SK-N-DZ (cell line): ENCODE measurements around the gene SELENOP.
"Not testable (repeated sequence)": the region's sequence is repeated elsewhere in the genome, so short reads cannot be mapped to it uniquely, and the experiment has no call there.

Source experiments
- DNase-seq: peaks from one replicate; pipeline ENCODE4 v3.0.0-alpha.2; 2015; ENCODE audit warnings: low spot score

The SELENOP gene

DNA sequence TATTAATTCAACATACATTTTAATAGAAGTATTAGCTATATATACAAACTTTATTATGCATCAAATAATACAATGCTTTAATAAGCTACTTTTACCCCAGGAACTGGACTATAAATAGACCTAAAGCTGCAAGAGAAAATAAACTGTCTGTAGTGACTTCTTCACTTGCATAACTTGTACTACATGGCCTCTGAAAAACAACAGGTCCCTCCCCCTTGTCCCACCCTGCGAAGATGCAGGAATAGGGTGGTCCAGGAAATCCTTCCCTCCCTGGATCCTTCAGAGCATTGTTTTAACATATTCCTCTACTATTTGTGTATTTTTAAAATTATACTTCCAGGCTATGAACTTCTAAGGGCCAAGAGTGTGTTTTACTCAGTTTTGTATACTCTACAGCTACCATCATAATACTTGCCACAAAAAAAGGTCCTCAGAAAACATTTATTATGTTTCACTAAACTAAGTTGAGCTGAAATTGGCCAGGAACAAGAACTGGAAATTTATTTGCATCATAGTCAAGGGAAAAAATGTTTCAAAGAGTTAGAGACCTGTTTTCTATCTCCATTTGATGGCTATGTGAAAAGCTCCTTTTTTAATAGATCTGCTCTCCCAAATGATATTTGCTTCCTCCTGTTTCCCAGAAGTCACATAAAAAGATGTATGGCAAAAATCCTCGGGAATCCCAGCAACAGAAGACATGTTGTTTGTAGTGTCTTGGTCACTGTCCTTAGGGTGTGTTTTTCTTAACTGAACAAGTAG lies 15.2 kb upstream of the SELENOP start:
- DNase-seq = no peak

DNA sequence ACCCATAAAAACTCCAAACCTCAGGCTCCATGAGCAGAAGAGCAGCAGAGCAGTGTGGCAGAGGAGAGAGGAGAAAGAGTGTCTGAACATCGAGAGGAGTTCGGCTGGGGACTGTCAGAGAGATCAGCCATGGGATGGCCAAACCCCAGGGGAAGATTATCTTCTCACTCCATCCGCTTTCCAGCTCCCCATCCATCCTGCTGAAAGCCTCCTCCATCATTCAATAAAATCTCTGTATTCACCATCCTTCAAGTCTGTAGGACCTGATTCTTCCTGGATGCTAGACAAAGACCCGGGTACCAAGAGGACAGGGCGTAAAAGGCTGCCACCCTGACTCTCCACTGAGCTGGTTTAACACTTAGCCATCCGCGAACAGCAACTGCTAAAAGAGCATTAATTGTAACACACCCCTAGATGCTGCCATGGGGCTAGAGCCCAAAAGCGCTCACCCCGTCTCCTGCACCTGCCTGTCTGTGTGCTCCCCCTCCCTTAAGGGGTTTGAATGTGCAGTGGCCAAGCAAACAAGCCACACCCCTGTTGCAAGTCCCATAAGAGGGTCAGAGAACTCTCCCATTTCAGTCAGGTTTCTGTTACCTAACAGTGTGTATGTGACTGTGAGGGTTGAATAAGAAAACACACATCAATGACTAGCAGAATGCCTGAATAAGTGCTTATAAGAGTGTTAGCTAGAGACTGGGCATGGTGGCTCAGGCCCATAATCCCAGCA lies 13.9 kb upstream of the SELENOP start:
- DNase-seq = no peak

DNA sequence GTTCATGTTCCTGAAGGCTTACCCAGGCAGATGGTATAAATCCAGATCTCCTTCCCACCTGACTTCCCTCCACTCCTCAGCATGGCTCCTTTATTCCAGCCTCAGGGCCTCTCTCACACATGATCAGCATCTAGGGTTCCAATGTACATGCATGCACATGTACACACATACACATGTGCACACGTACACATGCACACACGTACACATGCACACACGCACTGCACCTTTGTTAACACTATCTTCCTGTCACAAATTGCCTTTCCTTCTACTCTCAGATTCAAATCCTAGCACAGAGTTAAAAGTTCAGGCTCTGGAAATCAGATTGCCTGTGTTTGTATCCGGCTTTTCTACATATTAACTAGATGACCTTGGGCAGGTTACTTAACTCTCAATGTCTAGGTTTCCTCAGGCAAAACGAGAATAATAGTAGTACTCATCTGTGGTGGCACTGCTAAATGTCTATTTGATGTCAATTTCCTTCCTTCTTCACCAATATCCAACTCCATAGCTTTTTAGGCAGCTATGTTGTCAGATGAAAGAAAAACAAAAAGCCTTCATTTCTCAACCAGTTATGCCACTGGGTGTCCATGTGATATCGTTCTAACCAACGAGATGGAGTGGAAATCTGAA lies 12.8 kb upstream of the SELENOP start:
- no peak for DNase-seq

DNA sequence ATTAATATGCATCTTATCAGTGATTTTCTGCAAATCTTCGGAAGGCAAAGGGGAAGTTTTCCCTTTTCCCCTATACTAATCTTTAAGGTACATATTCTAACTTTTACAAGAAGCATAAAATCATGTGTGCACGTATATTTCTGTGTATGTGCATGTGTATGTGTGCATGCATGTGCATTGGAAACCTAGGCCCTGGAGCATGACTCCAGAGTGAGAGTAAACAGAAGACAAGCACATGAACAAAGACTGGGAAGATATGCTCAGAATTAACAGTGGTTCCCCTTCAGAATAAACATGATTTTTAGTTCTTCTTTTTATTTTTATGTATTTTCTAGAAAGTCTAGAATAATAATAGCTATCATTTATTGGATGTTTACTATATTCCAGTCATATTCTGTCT lies 10.9 kb upstream of the SELENOP start:
- DNase-seq = no peak

DNA sequence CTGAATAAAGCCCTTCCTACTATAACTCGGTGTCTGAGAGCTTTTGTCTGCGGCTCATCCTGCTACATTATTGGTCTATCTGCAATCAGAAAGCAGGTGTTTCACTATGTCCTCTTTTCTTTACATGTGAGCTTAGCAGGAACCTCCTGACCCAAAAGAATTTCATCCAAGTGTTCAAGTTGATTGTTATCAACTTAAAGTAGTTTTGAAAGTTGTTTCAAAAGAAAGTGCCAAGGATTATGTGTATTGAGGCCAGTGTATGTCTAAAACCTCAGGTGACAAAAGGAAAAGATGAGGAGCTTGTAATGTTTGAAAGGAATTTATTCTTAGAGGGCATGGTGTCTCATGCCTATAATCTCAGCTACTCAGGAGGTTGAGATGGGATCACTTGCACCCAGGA lies 8.1 kb upstream of the SELENOP start:
- no peak for DNase-seq

DNA sequence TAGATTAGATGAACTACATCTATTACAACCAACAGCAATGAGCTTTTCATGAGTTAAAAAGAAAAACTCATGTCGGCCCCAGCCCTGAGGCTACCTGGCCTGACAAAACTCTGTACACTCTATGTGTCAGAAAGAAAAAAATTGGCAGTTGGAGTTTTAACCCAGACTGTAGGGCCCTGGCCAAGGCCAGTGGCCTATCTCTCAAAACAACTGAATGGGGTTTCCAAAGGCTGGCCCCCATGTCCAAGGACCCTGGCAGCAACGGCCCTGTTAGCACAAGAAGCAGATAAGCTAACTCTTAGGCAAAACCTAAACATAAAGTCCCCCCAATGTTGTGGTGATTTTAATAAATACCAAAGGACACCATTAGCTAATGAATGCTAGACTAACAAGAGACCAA lies 4.9 kb upstream of the SELENOP start:
- DNase-seq = not testable (repeated sequence)

DNA sequence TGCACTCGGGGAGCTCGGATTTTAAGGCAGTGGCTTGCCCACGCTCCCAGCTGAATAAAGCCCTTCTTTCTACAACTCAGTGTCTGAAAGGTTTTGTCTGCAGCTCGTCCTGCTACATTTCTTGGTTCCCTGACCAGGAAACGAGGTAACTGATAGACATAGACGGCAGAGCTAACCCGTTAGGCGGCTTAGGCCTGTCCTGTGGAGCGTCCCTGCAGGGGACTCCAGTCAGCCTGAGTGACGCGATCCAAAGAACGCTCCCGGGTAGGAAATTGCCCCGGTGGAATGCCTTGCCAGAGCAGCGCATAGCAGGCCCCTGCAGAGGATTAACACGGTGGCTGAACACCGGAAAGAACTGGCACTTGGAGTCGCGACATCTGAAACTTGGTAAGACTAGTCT lies 1.8 kb upstream of the SELENOP start:
- DNase-seq = no peak

DNA sequence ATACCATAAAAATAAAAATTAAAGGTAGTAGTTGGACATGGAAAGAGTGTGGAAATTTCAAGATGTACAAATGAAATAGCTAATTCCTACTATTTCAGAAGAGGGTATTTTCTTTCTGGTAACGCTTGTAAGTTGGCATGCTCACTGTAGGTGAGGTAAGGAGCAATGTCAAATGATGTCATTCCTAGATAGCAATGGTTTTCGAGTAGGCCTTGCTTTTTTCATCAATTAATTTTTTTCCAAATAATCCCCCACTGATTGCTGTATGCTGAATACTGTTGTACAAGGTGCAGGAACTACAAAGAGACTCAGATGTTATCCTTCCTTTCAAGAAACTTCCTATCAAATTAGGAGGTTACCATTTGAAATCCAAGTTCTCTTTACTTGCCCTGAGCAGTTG lies 928 bp upstream of the SELENOP start:
- DNase-seq = no peak

DNA sequence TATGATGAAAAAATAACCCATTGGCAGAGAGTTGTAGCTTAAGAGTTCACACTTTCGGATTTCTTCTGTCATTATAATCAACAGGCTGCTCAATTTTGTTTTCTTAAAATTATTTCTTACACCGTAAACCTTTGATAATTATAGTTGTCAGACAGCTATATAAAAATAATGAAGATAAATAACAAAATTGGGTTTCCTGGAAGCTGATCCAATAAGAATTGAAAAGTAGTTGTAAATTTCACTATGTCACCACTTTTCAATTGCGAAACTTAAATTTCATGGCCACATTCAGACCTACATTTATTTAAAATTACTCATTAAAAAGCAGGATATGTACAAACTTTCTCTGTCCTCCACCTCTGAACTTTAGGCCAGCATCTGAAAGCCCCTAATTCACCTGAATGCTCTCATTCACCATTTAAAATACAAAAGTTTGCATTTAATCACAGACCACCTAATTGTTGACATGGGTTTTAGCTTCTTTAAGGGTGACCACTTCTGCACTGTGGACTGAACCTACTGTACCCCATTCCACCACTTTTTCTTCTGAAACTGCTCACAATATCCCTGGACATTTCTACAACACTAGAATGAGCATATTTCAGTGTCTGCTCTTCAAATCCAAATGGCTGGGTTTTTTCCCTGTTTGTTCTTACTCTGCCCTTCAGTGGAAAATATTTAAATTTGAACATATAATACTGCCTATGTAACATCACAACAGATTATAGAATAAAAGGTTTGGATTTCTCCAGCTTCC lies 680 bp downstream of the SELENOP start:
- no peak for DNase-seq

DNA sequence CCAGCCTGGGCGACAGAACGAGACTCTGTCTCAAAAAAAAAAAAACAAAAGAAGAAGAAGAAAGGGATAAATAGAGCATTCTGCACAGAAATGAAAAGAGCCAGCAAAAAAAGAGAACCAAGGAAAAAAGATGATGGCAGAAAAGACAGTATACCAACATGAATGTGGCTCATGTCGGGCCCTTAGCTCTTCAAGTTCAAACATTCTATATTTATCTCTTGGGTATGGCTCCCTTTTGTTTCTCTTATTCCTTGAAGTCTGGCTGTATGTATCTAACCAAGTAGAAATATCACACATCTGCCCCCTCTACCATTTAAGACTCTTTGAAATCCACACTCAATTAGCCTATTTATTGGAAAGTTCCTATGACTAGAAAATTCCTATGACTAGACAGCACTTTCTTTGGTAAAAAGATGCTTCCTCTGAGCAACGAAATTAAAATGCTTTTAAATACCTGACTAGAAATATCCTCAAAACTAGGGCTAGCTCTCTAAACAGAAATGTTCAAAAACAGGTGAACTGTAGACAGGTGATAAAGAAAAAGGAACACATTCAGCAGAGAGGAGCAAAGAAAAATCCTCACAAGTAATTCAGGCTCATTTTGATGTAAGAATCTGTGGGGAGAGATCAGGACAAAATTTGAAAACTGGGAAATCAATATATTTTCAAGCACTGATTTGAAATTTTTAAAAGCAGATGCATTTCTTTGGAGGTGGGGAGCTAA lies 2.6 kb downstream of the SELENOP start:
- DNase-seq = no peak

DNA sequence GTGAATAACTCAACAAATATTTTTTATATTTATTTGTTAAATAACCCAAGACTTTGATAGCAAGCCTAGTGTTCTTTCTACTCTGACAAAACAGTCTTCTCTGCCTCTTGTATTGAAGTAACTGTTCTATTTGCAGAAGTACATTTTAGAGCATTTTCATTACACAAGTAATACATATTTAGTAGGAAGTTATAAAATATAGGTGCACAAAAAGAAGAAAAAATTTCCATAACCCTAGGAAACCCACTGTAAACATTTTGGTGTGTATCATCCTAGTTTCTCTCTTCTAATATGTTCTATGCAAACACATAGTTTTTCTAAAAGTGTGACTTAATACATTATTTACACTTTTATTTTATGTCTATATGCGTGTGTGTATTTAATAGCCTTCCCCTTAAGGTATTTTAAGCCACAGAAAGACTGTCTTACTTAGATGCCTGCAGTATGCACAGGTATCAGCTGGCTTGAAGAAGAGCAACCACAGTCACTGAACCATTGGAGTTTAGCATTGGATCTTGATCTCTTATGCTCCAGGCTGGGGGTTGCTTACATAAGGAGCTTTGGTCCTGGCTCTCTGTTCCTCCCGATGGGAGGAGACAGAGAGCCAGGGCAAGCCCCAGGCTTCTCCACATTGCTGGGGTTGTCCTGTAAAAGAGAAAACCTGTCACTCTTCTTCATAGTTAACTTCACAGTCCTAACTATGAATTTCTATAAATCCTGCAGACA lies 3.8 kb downstream of the SELENOP start:
- DNase-seq = no peak

DNA sequence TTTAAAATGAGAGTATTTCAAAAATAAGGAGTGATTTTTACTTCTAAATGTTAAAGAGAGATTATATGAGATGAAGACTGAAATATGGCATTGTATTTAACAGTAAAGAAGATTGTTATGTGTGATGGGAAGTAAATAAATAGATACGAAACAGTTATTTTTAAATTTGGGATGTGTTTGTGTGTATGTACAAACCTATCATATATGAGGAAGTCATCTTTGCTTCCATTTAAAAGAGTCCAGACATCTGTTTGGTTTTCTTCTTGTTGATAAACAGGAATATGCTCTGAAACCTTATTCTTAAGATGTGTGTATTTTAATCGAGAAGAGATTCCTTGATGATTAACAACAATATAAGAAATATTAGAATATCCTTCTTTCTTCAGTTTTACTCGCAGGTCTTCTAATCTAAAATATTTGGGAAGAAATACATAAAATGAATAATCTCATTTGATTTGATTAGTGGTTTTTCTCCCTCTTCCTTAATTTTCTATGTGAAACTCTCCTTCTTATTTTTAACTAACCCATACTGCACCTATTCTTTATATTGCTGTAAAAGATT lies 4.9 kb downstream of the SELENOP start:
- DNase-seq = no peak

DNA sequence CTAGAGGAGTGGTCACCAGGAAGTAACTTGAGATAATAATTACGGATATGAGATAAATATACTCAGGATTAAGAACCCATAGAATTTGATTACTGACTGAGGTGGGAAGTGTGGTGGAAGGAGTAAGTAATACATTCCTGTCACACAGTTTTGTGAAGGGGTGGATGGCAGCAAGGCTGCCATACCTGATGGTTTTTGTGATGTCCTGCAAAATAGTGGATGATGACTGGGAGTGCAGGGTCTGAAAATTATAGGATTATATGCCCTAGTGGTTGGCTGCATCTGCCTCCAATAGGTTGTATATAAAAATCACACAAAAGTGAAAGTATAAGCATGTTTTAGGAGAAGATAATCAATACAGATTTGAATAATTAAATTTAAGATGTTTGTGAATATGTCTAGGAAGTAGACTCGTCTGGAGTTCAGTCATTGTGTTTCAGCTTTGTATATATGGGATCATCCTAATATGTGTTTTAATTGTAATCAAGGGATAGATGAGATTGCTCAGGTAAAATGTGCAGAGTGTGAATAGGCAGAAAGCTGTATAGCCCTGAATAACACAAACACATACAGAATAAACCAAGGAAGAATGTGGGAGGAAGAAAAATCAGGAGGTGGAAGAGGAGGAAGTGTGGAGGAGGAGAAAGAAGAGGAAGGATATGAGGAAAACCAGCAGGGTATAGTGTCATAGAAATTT lies 5.5 kb downstream of the SELENOP start:
- no peak for DNase-seq

DNA sequence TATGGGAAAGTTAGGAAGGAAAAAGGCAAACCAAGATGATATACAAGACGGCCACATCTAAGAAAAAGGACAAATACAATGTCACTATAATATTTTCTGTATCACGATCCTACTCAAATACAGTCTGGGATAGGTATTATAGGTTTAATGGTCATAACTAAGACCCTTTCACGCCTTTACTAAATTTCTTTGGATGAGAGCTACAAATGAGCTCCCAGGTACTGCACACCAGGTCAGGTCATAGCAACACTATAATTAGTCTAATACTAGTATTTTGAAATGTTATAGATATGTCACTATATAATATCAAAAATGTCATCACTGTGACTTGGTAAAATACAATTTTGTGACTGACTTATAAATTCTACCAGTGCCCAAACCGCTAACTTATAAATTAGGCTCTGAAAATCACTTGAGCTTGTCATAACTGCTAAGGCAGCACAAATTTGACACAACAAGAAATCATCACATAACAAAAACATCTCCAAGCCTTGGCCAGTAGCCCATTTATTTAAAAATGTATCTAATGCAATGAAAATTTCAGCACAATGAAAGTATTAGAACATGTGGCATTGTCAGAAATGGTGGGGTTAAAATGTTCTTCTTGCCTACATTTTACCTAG lies 6.9 kb downstream of the SELENOP start:
- DNase-seq = no peak

DNA sequence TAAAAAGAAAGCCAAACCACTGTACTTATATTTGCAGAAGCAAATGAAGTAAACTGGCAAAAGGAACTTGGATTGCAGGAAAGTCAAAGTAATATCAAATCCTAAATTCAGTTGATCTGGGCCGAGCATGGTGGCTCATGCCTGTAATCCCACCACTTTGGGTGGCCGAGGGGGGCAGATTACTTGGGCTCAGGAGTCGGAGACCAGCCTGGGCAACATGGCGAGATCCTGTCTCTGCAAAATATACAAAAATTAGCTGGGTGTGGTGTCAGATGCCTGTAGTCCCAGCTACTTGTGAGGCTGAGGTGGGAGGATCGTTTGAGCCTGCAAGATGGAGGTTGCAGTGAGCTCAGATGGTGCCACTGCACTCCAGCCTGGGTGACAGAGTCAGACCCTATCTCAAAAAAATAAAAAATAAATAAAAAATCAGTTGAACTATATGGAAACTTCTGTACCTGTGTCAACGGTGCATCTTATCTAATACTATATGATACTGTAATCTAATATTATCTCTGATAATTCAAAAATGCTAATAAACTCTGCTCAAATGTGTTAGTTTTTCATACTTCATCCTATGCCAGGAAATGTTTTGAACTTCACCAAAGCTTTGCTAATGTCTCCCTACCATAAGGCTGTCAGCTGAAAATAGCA lies 10.1 kb downstream of the SELENOP start:
- no peak for DNase-seq

DNA sequence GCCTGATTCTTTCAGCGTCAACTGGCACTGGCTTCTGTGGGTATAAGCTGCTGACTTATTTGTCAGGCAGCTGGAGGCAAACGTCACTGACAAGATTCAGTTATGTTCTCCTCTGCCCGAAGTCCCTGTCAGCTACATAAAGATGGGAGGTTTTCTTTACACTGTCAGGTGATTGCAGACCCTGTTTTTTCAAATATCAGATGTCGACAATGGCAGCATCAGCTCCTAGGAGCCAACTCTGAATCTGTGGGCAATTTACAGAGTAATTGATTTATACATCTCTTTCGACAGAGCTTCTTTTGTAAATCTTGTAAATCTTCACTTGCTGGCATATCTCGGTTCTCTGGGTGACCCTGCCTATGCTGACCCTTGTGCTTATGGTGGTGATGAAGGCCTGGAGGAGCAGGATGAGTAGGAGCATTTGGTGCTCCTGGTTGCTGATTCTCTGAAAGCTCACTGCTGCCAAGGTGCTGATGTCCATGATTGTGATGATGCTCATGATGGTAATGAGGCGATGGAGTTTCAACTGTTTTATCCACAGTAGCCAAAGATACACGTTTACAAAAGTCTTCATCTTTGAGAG lies 10.9 kb downstream of the SELENOP start:
- DNase-seq = no peak

DNA sequence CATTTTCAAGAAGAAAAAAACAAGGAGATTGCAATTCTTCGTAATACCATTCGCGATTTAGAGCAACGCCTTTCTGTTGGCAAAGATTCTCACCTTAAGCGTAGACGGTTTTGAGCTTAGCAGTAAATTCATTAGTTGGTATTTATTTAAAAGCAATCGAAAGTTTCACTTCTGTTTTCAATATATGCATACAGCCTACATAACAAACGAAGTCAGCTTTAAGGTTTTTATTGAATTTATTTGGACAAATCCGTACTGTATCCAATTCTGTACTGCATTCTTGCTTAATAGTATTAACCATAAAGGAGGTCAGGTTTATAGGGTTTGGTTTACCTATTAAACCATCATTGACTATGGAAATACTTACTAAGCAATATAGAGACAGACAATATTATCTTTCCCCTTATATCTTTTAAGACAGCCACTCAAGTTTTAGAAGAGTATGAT lies 12.0 kb downstream of the SELENOP start:
- no peak for DNase-seq

DNA sequence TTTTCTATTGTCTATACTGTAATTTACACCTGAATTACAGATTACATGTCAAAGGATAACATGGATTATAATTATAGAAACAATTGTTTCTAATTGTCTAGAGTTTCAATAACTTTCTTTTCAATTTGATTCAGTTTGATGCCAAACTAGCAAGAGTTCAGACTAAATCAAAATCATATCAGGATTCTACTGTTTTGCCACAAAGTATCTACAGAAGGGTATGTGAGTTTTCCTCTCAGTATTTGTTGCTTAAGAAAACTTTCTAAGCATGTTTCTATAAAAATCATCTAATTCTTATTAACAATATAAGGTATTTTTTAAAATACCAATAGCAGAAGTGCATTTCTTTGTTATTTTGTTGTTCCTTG lies 12.5 kb downstream of the SELENOP start:
- no peak for DNase-seq
